Activated CD8-positive, alpha-beta memory T cell treated with anti-CD3 and anti-CD28 coated beads, Interleukin-2, amount 50 U/mL, for 48 hours (primary cell): ENCODE measurements around the gene NRP2.

ENCODE experiments used
- DNase-seq: peaks from one replicate; pipeline ENCODE4 v3.0.0-alpha.2; 2020

The NRP2 gene

DNA sequence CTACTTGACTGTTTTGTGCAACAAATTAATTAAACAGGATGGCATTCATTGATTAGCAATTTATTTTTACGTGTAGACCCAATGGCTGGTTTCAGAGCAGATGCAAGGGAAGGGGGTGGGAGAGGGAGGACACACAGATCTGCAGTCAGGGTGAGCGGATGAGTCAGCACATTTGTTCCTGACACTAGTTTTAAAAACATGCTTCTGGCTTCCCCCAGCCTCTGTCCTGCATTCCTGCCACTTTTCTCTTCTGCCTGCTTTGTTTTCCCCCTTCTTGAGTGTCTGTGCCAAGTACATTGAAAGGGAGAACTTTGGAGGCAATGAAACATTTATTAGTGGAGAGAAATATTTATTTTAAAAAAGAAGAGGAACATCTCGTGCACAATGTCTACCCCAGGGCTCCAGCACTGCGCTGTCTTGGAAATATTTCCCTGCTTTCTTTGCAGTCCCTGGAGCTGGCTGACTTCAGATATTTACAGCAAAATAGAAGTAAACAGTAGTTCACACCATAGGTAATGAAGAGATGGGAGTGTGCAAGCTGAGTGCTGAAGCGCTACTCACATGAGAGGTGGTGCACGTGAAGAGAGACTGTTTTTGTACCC, 52.2 kb downstream of the NRP2 start:
- DNase-seq: no peak

DNA sequence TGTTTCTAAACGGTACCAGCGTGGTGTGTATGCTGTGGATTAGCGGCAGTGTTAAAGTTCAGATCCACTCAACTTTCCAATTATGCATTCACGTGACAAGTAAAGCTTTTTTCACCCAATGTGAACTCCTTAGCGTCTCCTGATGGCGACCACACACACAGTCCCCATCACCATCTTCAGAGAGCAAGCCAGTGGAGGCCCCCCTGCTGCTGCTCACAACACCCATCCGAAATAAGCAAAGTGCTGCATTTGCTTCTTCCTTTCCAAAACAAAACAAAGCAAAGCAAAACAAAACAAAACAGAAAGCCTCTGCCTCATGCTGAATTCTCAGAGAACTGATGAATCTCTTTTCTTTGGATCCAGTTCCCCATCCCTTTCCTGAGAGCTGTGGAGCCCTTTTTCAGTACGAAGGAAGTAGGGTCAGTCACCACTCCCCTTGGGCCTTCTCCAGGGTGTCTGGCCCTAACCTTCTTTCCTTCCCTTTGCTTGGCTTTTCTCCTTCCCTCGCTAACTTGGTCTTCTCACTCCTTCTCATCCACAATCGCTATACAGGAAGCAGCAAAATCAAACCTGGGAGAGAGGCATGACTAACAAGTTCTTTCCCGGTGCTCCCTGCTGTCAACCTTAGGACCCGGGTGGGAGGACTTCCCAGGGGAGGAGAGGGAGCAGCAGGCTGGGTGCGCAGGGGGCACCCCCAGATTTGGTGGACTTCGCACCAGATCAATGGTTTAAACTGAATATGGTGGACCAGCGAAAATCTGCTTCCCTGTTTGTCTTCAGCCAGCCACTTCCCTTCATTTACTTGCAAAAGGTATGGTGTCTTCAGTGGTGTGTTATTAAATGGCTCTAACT, 56.0 kb downstream of the NRP2 start:
- no peak for DNase-seq

DNA sequence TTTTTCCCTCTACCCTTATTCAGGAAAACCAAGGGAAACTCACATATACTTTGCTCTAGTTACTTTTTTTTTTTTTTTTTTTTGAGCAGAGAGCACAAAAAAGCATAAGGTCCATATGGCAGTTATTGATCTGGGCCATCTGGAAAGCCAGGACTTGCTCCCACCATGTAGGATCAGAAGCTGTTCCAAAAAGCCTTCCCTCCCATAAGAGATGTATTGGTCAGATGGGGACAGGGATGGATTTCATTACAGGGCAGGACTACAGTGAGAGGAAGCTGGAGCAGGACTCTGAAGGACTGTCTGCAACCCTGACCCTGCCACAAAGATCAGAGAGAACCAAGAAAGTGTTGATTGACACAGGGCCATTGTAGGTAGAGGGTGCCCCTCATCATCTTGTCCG, 57.3 kb downstream of the NRP2 start:
- no peak for DNase-seq

DNA sequence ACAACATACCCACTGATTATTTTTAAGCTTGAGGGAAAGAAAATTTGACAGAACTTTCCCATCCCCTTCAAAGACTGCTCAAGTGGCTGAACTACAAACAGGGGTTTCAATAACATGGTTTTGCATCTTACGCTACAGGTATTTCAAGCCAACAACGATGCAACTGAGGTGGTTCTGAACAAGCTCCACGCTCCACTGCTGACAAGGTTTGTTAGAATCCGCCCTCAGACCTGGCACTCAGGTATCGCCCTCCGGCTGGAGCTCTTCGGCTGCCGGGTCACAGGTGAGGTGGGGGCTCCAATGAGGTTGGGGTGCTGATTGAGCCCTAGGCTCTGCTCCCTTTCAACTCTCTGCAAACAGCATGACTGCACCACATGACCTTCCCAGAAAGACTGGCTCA, 58.1 kb downstream of the NRP2 start:
- DNase-seq: no peak

DNA sequence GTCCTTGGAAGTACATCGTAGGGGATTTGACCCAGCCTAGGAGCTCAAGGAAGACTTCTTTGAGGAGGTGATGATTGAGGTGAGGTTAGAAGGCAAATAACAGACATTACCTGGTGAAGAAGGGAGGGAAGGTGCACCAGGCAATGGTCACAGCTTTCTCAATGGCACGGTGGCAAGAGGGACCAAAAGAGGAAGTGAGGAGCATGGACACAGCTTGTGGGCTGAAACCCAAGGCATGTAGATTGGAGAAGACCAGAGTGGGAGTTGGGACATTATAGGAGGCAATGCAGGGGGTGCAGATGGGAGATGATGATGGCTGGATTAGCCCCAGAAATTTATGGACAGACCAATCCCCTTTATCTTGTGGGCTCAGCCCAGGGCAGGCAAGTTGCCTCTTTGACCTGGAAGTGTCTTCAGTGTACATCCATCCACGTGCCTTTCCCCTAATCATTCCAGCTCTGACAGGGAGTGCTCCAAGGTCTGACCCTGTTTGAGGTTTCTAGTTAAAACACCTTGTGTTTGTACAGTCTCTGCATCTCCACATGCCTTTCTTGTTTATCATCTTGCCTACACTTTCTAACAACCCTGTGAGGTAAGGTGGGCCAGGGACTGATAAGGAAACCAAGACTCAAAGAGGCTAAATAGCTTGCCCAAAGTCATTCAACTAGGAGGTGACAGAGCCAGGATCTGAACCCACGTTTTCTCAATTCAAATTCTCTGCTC, 59.1 kb downstream of the NRP2 start:
- DNase-seq: no peak

DNA sequence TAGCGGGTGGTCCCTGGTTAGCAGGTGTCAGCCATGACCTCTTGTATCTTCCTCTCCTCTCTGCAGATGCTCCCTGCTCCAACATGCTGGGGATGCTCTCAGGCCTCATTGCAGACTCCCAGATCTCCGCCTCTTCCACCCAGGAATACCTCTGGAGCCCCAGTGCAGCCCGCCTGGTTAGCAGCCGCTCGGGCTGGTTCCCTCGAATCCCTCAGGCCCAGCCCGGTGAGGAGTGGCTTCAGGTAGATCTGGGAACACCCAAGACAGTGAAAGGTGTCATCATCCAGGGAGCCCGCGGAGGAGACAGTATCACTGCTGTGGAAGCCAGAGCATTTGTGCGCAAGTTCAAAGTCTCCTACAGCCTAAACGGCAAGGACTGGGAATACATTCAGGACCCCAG, 60.8 kb downstream of the NRP2 start:
- DNase-seq: no peak

DNA sequence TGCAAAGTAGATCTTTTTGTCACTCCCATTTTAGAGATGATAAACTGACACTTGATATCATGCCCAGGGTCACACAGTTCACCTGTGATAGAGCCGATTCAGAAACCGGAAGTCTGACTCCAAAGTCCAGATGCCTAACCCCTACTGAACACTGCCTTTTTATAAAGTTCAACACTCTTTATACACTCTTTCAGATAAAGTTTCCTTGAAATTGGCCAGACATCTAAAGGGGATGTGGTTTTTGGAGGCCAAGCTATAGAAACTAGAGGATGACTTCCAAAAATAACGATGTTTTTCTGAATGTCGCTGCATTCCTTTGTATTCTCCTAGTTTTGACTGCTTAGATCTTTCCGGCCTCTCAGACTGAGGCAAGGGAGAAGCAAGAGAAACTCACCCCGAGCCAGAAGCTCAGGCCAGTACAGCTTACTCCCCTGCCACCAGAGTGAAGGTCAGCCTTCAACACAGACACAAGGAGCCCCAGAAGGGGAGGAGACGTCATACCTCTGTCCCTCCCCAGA, 61.8 kb downstream of the NRP2 start:
- DNase-seq: no peak

DNA sequence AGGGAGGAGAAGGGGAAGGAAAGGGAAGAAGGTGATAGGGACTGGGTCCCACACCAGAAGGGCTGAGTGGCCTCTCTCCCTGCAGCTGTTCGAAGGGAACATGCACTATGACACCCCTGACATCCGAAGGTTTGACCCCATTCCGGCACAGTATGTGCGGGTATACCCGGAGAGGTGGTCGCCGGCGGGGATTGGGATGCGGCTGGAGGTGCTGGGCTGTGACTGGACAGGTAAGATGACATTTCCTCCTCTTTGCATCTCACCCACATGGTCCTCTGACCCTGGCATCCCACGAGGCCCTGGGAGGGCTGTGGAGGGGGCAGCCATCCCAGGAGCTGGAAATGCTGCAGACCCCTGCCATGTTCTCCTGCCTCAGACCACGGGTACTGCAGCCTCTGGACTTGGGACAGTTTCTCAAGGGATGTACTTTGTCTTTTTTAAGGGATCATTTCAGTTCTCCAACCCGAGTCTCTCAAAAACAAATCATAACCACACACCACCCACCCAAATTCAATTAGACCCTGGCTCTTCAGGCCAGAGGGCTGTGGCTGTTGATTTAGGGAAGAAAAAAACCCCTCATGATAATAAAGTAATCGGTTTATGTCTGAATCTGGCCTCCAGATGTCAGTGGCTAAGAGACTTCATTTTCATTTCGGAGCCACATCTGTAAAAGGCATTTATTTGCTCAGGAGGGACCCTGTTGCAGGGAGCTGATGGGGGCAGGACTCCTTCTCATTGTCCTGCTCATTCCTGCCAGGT, 63.5 kb downstream of the NRP2 start:
- no peak for DNase-seq

DNA sequence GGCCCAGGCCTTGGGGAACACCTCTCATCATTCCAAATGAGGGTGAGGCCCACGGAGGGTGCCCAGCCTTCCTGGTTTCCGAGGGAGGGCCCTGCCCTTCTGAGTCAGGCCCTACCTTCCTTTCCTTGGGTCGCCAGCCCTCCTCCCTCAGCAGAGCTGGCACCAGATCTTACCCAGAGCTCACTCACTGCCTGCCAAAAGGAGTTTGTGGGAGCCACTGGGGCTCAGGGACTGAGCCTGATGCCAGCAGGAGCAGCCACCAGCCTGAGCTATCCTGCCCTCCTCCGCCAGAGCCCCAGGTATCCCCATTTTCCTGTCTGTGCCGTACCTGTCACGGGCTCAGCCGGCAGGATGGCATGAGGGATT, 64.1 kb downstream of the NRP2 start:
- DNase-seq: no peak

DNA sequence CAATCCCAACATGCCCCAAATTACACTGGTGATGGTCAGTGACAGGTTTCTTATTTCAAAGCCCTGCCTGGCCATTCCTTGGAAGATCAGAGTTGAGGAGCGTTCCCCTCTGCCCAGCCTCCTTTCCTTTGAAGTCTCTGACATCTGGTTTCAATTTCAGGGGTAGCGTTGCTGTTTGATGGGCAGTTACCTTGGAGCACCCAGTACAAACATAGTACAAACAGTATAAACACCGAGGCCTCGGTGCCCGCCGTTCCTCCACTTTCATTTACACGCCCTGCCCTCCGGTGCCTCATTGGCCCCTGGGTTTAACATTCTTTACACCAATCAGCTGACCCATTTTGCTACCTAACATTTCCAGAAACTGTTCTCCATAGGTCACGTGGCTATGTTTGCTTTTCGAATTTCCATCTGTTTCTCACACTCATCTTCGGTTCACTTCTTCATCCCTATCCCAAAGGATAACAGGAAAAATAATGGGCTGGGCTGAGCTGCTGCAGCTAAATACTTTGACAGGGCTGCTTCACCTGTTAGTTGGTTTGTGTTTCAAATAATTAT, 65.6 kb downstream of the NRP2 start:
- no peak for DNase-seq

DNA sequence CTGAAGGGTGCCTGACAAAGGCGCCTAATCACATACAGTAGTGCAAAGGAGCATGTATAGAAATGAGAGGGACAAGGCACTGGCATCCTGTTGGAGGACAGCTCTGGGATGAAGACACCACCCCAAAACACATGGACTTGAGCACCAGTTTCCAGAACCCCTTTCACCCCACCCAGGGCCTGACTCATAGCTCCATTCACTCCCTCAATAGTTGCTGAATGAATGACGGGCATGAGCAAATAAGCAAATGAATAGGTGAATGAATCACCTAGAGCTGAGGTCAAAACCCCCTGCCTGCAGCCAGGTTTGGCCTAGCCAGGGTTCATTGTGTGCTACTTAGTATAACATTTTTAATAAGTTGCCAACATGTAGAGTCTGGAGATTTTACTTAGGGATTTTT, 66.3 kb downstream of the NRP2 start:
- no peak for DNase-seq

DNA sequence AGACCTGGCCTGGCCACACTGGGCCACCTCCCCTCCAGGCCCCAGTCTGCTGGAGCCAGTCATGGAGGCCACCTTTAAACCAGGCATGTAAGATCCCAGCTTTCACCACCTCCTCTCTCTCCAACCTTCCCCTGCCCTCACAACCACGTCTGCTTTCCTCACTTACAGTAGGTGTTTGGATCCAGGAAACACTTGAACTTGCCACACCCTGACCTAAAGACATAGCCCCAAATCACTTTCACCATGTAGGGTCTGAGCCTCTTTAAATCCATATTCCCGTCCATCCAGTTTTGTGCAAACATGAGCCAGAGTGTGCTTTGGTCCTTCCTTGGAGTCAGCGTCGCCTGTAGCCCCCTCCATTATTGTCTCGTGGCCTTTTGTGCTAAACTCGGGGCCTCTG, 66.8 kb downstream of the NRP2 start:
- no peak for DNase-seq

DNA sequence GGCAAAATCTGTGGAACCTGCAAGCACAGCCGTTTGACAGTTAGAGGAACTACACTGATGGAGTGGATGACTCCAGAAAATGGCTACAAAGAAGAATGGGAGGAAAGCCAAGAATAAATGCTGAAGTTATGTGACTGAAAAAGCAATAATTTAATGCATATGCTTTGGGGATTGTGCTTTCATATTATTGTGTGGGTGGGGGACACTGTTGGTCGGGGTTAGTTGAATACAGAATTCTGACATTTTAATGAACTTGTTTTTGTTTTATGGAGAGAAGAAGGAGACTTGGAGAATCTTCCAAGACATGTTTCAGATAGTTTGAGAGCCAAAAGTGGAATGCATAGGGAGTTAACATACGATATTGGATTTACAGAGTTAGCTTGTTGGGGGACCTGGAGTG, 68.5 kb downstream of the NRP2 start:
- DNase-seq: no peak

DNA sequence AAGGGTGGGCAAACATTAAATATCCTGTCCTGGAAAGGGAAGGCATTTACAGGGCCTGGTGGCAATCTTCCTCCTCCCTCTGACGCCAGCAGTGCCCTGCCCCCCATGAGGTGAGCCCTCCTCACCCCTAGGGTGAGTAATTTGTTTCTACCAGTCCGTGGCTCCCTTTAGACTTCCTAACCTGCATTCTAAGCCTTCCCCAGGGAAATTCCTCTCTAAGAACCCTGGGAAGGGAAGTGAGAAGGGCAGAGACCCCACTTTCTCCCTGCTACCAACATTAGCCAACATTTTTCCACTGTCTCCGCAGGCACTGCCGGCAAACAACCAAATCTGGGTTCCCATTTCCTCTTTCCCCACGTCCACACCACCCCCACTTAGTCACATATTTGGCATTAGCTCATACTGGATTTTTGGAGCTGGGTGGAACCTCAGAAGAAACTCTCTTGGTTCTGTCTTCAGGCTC, 69.3 kb downstream of the NRP2 start:
- DNase-seq: no peak

DNA sequence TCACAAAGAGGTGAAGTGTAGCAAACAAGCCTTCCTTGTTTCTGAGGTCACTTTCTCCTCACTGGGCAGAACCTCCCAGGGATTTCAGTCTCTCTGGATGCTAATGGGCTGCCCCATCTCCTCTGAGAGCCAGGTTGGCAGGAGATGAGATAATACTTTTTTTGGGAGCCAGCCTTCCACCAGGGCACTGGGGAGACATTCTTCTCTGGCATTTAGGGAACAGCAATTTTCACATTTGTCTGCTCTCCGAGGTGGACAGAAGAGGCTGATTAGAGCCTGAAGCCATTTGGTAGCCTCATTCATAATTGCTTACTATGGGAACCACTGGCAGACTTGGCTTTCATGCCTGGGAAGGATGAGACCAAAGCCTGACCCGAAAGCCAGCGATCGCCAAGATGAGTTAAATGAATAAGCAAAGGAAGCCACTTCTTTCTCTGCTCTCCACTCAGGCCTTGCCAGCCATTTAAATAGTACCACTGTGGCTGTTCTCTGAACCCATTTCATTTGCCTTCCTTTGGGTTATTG, 70.1 kb downstream of the NRP2 start:
- no peak for DNase-seq

DNA sequence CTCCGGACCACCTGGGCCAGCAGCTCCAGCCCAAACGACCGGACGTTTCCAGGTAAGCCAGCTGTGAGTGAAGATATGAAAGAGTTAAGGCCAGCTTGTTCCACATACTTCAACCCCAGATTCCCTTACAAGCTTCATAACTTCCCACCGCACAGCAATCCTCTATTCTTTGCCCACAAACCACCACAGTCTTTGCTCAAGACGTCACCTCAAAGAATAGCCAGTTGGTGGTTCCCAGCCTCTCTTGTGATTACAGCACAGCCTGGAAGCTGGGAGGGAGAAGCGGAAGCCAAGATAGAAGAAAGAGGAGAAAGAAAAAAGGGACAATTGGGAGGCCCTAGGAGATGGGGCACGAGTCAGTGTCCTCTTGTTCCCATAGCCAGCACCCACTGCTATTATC, 70.6 kb downstream of the NRP2 start:
- DNase-seq: no peak

DNA sequence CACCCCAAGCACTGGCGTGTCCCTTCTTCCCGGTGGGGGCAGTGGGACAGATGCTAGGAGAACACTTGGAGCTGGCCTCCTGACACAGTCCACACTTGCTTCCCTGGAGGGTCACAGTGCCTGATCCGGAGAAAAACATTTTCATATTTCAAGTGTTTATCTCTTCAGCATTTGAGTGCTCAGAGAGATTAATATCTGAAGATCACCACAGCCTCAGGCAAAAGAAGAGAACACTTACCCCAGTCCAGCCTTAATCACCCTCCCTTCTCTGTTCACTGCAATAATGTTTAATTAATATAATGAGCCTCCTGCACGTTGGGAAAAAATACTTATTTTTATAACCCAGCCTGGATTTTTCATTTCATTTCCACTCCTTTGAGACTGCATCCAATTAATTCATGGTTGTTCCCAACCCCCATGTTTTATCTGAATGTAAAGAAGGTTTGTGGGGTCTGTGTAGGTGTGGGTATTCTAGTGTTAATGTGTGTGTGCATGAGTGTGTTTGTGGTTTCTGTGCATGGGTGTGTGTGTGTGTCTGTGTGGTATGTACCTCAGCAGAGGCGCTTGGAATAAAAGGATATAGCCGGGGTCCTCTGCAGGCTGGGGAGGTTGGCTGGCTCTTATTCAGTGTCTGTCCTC, 72.1 kb downstream of the NRP2 start:
- no peak for DNase-seq

DNA sequence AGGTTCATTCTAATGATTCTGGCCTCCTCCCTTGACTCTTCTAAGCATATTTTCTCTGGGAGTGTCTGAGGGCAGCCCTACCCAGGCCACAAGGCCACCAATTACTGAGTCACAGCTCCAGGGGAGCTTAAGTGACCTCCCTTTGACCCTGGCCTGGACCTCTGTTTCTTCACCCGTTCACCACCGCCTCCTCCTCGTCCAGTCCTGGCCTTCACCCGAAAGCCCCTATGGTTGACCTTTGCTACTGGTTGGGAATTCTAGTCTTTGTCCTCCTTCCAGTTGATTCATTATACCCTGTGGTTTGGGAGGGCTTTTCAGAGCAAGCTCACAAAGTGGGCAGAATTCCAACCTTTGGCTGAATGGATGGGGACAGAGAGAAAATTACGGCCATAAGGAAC, 72.6 kb downstream of the NRP2 start:
- no peak for DNase-seq

DNA sequence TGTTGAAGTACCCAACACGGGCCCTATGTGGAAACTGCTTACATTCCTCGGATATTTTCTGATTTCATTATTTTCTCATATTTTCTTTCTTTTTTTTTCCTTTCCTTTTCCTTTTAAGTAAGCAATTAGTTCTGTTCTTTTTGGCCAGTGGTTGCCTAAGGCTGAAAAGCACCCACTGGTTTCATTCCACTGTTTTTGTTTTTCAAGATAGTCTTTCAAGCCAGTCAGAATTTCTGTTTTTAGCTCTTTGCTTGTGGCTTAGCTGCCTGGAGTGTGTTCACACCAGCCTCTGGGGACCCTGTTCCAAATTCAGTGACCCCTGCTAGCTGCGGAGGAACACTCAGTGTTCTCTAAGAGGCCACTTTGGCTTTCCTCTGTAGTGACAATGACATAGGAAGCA, 73.6 kb downstream of the NRP2 start:
- no peak for DNase-seq

DNA sequence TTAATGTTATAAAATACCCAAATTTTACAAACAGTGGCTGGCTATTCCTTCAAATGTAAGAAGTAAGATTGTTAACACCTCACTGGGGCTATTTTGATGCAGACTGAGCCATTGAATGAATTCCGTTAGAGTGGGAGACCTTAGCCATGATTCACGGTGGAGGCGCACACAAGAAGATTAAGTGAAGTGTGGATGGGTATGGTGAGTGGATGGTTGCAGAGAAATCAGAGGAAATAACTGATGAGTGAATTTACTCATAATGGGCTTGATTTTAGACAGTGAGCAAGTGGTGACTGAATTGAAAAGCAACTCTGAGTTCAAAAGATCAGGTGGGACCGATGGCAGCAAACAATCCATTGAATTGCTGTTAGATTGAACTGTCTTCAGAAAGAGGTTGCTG, 75.0 kb downstream of the NRP2 start:
- DNase-seq: no peak

DNA sequence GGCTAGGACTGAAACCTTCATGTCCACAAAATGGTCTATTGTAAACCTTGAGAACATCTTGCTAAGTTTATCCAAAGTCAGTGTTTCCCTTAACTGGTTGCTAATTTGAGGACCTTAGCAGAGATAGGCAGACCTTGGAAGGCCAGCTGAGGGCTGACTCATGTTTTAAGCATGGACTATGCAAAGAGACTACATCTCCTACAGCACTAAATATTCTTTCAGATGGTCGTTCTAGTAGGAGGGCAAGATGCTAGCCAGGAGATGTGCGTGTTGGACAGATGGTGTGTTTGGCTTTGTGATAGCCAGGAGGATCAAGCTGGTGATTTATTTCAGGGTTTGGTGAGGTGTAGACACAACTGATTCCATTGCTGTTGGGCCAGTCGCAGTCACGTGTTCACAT, 75.8 kb downstream of the NRP2 start:
- no peak for DNase-seq

DNA sequence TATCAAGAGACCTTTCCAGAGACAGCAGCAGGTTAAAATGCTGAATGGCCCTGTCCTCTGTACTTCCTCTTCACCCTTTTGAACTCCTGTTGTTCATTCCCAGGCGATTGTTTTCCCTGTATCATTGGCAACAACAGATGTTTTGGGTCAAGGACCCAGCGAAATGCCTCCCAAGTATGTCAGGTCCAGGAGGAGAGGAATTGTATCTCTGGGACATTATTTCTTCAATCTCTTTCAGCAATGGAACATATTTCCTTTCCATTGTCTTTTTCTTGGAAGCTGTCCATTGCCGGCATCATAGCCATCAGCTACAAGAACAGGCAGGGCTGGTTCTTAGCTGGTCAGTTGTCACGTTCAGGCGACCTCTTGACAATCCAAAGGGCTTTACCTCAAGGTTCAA, 76.2 kb downstream of the NRP2 start:
- no peak for DNase-seq
